Left ventricle myocardium superior (tissue), 1 donor: Measurements from ENCODE around the gene SND1. TPM values are rescaled to one million over a fixed set of nuclear protein-coding genes. Genes with fewer than 3 reads are reported as not detected.
A peak's percentile ranks its signal among the peaks of the same experiment; 100 is the strongest.

ENCODE experiments used
- ATAC-seq: fragments of 200-7000 bp; cut with Tn5 transposase; one replicate; pipeline ENCODE4 v1.9.1; 2020; ENCODE audit warnings: mild to moderate bottlenecking, moderate library complexity
- DNase-seq: peaks from one replicate; pipeline ENCODE4 v3.0.0-alpha.2; 2020
- intact Hi-C: fragments of 100-400 bp; cut with micrococcal nuclease; formaldehyde crosslinking; loops from one replicate; pipeline ENCODE4 v1.11.0; 2022
- total RNA-seq: library from RNA; stranded (reverse); fragmentation: NEBNext Ultra II Directional; extraction: Animal tissue kit (Norgen Biotek cat#: 25700); gene quantifications from one replicate; pipeline ENCODE4 v1.2.1, GENCODE V29; 2021
- donor health status: DM: no; HTN: yes; CAD: no; lungs with severe emphysema.

The SND1 gene
- total RNA-seq, 1 donor from 2014 or later: 92.3 TPM

DNA sequence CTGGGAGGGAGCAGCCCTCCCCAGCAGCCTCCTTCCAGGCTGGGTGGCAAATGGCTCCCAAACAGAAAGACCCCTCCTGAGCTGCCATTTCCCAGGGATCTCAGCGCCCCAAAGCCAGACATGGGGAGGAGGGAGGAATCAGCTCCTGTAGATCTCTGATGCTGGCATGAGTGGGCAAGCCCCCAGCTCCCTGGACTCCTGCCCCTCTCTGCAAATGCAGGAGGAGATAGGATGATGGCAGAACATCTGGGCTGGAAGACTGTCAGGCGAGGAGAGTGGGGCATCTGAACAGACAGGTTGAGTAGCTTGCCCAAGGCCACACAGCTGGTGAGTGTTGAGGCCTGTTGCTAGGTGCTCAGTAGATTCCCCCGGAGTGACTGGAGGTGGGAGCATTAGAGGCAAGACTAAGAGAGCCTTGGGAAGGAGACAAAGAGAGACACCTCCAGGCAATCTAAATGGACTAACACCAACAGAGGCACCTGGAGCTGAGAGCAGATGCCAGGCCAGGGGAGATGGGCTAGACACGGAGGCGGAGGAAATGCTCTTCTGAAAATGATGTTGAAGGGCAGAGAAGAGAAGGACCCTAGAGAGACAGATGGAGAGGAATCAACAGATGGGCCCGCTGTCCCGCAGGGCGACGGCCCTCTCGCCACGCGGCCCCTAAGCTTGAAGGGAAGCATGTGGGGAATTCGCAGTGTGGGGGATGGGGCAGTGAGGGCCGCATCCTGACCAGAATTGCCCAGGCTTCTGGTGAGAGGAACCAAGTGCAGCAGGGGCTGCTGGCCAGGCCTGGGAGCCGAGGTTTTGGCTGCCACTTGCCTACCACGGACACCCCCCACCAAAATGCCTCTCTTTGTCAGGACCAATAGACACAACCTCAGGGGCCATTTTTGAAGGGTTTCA is 464.1 kb downstream of the SND1 start:
- intact Hi-C loops: no loop called here
- no peak for ATAC-seq
- DNase-seq: no peak

DNA sequence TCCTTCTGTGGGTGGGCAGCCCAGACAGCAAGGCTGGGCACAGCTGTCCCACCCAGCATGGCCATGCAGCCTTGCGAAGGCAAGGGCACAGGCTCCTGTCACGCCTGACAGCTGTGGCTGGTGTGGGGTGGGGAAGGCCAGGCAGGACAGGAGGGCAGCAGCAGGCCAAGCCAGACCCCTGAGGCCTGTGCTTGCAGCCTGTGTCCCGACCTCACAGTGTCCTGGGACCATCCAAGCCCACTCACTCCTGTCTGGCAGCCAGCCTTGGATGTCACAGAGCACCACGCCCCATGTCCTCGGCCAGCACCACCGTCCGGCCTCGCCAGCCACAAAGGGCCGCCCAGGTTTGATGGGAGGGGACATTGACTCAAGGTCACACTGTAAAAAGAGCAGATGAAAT is 464.7 kb downstream of the SND1 start:
- ATAC-seq: no peak

DNA sequence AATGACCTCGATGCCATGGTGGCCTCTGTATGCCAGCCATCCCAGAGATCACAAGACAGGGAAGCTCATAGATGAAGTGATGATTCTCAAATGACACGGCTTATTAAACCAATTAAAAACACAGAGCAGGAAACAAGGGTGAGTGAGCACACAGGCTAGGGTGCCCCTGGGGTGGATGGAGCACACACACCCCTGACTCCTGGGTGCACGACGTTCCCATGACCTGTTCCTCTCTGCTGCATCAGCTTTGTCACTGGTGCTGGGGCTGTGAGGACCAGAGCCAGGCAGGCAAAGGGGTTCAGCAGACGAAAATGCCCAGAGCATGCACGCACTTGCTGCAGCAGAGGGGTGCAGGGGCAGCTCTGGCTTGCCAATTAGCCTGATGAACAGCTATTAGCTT is 465.7 kb downstream of the SND1 start:
- intact Hi-C loops: no loop called here
- DNase-seq: no peak
- no peak for ATAC-seq

More for the DNA sequence above, 464.7 kb downstream of the SND1 start:
- intact Hi-C loops: no loop called here
- no peak for DNase-seq

DNA sequence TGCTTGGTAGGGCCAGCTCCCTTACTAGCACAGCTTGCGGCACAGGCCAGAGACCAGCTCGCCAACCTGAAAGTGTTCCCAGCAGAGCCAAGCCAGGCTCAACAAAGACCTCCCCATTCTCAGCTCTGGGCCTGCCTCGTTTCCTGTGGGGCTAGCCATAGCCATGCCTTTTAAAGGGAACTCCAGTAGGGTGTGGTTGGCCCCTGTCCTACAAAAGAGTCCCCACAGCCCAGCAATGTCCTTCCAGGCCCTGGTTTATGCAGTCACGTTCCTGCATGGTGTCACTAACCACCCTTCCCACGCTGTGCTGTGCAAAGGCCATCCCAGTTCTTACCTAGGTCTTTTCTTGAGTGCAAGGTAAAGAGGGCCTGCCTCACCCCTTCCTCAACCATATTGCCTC is 467.0 kb downstream of the SND1 start:
- ATAC-seq (no peak), DNase-seq (no peak)
- intact Hi-C loops: no loop called here

DNA sequence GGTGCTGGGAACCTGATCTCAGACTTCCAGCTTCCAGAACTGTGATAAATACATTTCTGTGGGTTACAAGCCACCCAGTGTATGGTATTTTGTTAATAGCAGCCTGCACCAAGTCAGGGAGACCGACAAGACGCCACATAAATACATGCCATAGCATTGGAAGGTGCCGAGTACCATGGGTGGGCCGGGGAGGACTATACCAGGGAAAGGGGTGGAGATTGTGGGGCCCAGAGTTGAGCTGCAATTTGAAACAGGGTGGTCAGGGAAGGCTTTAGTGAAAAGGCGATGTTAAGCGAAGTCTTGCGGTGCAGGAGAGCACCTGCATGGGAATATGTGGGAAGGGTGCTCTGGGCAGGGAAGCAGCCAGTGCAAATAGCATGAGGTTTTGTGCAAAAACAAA is 468.1 kb downstream of the SND1 start:
- ATAC-seq (no peak), DNase-seq (no peak)
- intact Hi-C loops: no loop called here

DNA sequence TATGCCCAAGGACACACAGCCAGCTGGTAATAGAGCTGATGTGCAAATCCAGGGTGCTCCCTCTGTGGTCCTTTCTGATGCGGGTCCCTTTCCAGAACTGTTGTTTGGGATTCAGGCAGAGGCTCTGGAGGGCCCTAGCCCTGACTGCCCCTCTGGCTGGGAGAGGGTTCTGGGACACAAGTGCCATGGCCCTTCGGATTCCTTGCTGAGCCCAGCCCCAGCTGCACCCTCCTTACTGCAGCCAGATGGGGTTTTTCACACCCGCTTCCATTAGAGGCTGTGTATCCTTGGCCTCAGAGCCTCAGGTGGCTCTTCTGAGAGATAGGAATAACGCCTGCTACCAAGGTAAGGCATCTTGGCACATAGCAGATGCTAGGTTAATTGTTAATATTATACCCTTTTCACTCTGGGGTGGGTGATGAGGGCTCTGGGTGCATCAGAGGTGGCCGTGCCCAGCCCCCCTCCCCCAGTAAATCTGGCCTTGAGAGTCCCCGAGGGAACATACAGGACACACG is 469.0 kb downstream of the SND1 start:
- no peak for ATAC-seq
- DNase-seq: no peak
- intact Hi-C loops: no loop called here

DNA sequence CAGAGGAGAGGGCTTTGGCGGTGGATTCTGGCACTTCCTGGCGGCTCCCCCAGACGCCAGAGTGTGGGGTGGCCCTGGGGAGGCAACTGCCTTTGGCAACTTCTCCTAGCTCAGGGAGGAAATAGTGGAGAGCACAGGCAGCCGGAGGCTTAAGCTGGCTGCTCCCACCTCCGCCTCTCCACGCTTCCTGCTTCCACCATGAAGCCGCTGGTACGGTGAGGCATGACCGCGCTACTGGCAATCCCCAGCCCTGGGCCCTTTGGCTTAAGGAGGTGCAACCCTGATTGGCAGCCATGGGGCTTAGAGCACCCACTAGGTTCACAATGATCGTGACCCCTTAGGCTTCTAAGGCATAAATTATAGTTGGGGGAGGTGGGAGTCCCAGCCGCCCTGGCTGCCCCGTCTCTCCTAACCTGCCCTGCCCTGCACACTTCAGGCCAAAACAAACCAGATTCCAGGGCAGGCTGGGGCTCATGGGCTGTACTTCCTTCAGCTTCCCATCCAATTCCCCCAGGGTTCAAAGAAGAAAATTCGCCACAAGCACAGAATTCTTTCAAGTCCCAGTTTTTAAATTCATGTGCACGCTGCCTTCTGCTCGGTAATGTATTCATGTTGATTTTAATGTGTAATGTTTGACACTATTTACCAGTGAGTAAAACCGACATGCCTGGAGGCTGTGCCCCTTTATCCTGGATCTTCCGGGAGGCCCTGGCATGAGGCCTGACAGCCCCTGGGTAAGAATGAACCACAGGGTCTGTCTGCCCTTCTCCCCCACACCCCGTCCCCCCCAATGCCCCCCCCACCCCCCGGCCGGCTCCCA is 469.9 kb downstream of the SND1 start:
- DNase-seq: peak; percentile 49
- intact Hi-C loops: no loop called here
- peak; percentile 70 for ATAC-seq

DNA sequence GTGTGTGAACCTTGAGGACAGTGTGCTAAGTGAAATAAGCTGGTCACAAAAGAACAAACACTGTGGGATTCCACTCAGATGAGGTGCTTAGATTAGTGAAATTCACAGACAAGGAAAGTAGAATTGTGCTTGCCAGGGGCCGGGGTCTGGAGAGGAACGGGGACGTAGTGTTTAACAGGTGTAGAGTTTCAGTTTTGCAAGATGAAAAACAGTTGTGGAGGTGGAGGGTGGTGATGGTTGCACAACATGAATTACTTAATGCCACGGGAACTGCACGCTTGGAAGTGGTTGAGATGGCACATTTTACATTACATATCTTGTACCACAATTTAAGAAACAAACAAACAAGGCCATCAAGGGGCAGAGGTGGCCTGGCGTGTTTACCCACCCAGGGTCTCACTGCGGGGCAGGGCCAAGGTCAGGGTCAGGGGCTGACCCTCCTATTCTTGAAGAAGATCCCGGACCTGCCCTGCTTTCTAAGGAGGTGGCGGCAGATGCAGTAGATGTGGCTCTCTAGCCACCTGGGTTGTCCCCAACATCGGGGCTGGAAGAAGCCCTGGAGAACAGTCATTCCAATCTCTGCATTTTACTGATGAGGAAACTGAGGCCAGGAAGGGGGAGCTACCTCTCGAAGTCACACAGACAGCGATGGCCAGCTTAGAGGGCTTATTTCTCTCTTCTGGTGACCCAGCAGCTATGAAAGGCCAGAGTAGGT is 470.7 kb downstream of the SND1 start:
- DNase-seq (no peak), ATAC-seq (no peak)
- intact Hi-C loops: no loop called here

DNA sequence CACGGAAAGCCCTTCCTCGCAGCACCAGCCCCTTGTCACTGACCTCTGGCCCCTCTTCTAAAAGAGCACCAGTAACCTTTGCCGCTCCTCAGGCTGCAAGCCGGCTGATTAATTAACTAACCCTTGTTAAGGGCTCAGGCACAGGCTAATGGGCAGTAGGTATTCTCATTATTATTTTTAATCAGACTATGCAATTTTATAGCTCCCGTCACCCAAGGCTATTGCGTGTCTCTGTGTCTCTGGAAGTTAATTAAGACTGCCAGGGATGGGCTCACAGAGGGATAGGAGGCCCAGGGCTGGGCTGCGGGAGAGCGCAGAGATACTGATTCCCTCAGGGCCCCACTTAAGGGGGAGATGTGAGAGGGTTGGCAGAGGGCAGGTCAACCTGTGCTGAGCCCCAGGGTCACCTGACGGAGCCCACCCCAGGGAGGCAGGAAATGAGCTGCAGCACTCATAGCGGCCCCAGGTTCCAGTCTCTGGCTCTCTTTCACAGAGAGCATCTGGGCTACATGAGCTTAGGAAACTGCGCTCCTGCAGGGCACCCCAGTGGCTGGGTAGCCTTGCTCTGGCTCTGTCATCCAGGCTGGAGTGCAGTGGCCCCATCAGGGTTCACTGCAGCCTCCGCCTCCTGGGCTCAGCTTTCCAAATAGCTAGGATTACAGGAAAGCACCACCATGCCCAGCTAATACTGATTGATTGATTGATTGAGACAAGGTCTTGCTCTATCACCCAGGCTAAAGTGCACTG is 471.5 kb downstream of the SND1 start:
- DNase-seq: no peak
- no peak for ATAC-seq
- intact Hi-C loops: no loop called here

DNA sequence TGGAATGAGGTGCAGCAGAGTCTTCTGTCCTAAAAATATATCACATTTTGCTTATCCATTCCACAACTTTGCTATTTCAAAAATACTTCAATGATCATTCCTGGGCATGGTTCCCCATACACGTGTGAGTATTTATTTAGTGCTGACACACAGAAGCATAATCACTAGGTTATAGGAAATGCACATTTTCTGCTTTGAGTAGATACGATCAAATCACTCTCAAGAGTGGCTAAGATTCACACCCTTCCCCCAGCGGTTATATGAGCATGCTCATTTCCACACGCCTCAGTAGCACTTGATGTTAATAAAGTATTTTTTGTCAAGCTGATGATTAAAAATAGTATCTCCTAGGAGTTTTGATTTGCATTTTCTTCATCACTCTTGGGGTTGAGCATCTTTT is 472.8 kb downstream of the SND1 start:
- intact Hi-C loops: no loop called here
- no peak for ATAC-seq
- no peak for DNase-seq

DNA sequence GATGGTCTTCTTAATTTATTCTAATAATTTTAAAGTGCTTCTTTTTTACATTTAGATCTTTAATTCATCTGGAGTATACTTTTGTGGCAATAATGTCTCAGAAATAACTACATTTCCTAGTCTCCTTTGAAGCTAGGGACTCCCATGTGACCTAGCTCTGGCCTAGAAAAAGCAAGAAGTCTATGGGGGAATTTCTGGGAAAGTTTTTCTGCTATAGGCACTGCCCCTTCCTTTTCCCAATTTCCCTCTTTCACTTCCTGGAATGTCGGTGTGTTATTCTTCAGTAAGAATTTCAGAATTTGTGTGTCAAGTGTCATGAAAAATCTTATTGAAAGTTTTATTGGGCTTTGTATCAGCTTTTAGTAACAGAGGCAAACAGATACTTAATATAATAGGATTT is 473.8 kb downstream of the SND1 start:
- ATAC-seq (no peak), DNase-seq (no peak)
- intact Hi-C loops: no loop called here

DNA sequence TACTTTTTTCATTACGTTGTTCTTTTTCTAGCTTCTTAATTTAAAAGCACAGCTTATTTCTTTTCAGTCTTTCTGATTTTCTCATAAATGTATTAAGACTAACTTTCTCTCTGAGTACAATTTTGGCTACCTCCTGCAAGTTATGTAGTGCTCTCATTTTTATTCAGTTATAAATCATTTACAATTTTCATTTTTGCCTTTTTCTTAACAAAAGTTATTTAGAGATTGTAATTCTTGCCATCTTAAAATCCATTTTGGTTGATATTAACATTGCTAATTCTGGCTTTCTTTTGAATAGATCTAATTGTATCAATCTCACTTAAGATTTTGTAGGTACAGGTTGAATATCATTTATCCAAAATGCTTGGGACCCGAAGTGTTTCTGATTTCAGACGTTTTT is 476.4 kb downstream of the SND1 start:
- ATAC-seq (no peak), DNase-seq (no peak)
- intact Hi-C loops: no loop called here

DNA sequence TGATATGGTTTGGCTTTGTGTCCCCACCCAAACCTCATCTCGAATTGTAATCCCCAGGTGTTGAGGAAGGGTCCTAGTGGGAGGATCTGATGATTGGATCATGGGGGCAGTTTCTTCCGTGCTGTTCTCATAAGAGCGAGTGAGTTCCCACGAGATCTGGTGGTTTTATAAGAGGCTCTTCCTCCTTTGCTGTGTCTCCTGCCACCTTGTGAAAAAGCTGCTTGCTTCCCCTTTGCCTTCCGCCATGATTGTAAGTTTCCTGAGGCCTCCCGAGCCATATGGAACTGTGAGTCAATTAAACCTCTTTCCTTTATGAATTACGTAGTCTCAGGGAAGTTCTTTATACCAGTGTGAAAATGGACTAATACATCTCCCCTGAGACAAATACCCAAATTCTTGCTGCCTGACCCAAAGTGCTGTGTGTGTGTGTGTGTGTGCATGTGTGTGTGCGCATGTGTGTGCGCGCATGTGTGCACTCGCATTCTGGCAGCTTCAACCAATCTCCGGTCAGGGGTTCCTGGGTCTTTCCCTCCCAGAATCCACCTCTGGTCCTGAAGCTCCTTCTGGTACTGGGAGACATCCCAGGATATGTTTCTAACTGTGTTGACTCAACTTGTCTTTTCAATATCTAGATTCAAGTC is 477.4 kb downstream of the SND1 start:
- DNase-seq: no peak
- intact Hi-C loops: no loop called here
- no peak for ATAC-seq

DNA sequence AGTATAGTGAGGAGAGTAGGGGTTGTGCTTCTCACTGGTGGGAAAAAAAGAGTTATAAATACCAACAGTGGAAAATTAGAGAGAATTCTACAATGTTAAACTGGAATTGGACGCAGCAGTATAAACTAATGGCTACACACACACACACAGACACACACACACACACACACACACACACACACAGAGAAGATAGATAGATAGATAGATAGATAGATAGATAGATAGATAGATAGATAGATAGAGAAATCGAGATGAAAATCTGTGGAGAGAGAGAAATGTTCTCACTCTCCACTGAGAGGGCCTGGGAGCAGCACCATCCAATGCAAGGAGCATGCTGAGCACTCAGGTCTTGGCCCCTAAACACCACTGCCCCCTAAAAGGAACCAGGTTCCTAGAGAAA is 479.1 kb downstream of the SND1 start:
- ATAC-seq (no peak), DNase-seq (no peak)
- intact Hi-C loops: no loop called here

DNA sequence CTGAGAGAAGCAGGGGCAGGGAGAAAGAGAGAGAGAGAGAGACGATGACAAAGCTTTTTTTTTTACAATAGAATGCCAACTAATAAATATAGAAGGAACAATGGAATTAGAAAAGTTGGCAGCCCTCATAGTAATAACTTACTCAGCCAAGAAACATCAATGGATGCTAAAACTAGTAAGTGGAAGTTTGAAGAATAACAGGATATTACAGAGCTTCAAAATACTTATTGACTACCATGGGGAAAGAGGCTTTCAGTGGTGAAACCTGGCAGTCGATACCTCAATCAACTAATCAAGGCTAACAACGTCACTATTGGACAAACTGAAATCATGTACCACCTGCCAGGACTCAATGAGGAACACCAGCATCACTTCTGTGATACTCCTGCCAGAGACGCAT is 479.7 kb downstream of the SND1 start:
- DNase-seq (no peak), ATAC-seq (no peak)
- intact Hi-C loops: no loop called here

DNA sequence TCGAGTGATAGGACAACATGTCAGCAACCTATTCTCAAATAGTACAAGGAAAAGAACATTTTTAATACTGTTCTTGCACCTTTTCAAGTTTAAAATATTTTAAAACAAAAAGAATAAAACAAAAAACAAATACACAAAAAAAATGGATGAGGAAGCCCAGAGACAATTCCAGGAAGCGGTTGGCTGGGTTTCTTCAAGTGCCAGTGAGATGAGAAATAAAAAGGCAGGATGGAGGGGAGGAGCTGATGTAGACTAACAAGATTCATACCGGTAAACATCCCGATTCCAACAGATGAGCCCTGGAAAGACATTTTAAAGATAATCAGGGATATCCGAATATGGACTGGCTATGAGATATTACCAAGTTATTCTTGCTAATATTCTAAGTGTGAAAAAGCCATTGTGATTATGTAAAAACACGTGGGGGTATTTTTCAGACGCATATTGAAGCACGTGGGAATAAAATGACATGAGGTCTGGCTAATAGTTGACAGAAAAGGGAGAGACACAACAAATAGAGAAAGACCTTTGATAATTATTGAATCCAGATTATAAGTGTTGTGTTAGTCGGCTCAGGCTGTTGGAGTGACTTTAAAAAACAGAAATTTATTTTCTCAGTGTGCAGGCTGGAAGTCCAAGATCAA is 480.6 kb downstream of the SND1 start:
- intact Hi-C loops: no loop called here
- no peak for DNase-seq
- no peak for ATAC-seq

DNA sequence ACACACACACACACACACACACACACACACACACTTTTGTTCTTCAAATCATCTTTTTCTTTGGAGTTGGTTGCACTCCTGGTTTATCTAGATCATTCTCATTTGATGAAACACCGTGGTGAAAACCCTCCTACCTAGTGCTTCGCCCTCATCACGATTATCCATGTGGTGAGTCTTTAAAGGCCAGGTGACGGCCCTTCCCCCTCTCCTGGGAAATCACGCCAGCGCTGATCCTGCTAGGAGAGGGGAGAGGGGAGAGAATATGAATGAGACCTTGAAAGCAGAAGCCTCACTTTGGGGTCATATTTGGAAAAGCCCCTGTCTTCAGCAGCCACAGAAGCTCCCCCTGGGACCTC is 483.1 kb downstream of the SND1 start:
- DNase-seq: no peak
- no peak for ATAC-seq
- intact Hi-C loops: no loop called here

DNA sequence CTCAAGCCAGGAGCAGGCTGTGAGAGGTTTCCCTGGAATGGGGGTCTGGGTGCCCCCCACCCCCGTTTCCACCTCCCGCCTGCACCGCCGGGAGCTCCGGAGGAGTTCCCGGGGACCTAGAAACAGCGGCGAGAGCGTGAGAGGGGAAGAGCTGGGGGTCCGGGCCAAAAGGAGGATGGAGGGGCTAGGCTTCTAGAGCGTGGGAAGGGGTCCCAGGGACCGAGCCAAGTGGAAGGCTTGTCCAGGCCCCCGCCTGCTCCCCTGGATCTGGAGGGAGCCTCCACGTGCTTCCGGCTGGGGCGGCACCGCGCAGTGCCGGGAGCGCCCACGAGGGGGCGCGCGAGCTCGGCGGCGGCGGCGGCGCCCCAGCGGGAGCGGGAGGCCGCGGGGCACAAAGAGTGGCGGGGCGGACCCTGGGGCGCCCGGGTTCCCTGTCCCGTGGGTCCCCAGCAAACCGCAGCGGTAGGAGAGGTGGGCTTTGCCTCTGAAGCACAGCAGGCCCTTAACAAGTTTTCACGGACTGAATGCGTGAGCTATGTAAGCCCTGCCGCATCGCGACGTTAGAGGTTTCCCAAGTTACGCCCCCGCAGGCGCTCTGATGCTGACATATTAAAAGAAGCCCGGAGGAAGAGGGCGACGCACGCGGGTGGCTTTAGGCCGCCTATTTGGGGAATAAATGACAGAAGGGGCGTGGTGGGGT is 483.7 kb downstream of the SND1 start:
- ATAC-seq: peak; percentile 97
- intact Hi-C loops: no loop called here
- DNase-seq: peak; percentile 70
